PC-3 (cell line): ENCODE data around the gene DNPH1.

Experiments used
- CTCF ChIP-seq: fragments of 300-600 bp; sonication (generic); conservative IDR thresholded peaks from 2 replicates; pipeline ENCODE4 v1.5.1; 2017; ENCODE audit warnings: antibody characterized with exemption, low read depth, mild to moderate bottlenecking, low read length
- EZH2 ChIP-seq: fragments of 300-600 bp; sonication (generic); IDR thresholded peaks from one replicate; pipeline ENCODE4 v1.6.1; 2017; ENCODE audit warnings: antibody characterized with exemption, mild to moderate bottlenecking, low read length; ENCODE audit not compliant: unreplicated experiment
- EZH2phosphoT487 ChIP-seq: fragments of 300-600 bp; sonication (generic); IDR thresholded peaks from 2 replicates; pipeline ENCODE4 v1.6.1; 2018; ENCODE audit warnings: mild to moderate bottlenecking, antibody characterized with exemption, low read length, borderline replicate concordance

- TF ChIP-seq CTCF (no peak), EZH2phosphoT487 (no peak), EZH2 (no peak)
These were observed 31.9 kb upstream of the DNPH1 start for GRCh38 chr6:43261198-43261597.
